Measurements from ENCODE around the gene SMIM30. TPM values are rescaled to one million over a fixed set of nuclear protein-coding genes. Genes with fewer than 3 reads are reported as not detected.

SMIM30 gene
- total RNA-seq, 1 experiment from 2014 or later: 55.8 TPM

GRCh38 chr7:113128031-113128430 is 9.7 kb upstream of the SMIM30 start:
- CTCF ChIA-PET: no interaction called here
- no peak overlapping the region for H3K9ac ChIP-seq (ENCODE audit: low read length)
- H3K4me1 ChIP-seq (ENCODE audit: control insufficient read depth in 1 of 2, insufficient read depth in 2 of 2, low read length in 2 of 2): no peaks in the 10 kb centered on the region
- intact Hi-C loops (cut with micrococcal nuclease): no loop called here
- no peaks in the 10 kb centered on the region for H3K9me3 ChIP-seq (ENCODE audit: control insufficient read depth in 1 of 2, insufficient read depth in 1 of 2, low read depth in 1 of 2, low read length in 2 of 2)
- TF ChIP-seq YY1 (IDR thresholded peaks at IDR 0.05; ENCODE audit: extremely low read depth, insufficient replicate concordance, low read depth, low read length): no peak
- no peak for TF ChIP-seq ATF3 (IDR thresholded peaks at IDR 0.05)
- no peak for TF ChIP-seq CTCF (IDR thresholded peaks at IDR 0.05 in 2 of 3, conservative IDR thresholded peaks at IDR 0.05 in 1 of 3; ENCODE audit: borderline replicate concordance in 1 of 3, insufficient read depth in 1 of 3, low read depth in 2 of 3, low read length in 2 of 3)
- TF ChIP-seq TCF7L2 (IDR thresholded peaks at IDR 0.05; ENCODE audit: borderline replicate concordance, extremely low read depth, insufficient read depth, insufficient read length): no peak
- no peak for TF ChIP-seq ZNF274 (IDR thresholded peaks at IDR 0.05; ENCODE audit: low read depth, low read length)
- TF ChIP-seq SIN3A (IDR thresholded peaks at IDR 0.05; ENCODE audit: low read depth): no peak
- no peak for TF ChIP-seq EZH2 (IDR thresholded peaks at IDR 0.05)
- TF ChIP-seq ZFX (IDR thresholded peaks at IDR 0.05): no peak
- TF ChIP-seq CBX3 (IDR thresholded peaks at IDR 0.05; ENCODE audit: low read depth): no peak
- TF ChIP-seq CEBPB (IDR thresholded peaks at IDR 0.05; ENCODE audit: low read depth): no peak
- no peak for TF ChIP-seq JUND (IDR thresholded peaks at IDR 0.05)
- no peak for TF ChIP-seq MAX (IDR thresholded peaks at IDR 0.05)
- no peak for TF ChIP-seq POLR2A (IDR thresholded peaks at IDR 0.05; ENCODE audit: borderline replicate concordance, extremely low read depth, insufficient read depth, insufficient read length)
- TF ChIP-seq EZH2phosphoT487 (IDR thresholded peaks at IDR 0.05; ENCODE audit: borderline replicate concordance): no peak
- TF ChIP-seq POLR2AphosphoS5 (IDR thresholded peaks at IDR 0.05; ENCODE audit: low read depth, low read length): no peak
- TF ChIP-seq SP1 (IDR thresholded peaks at IDR 0.05; ENCODE audit: low read depth): no peak
- RAD21 ChIA-PET (ENCODE audit: low non-redundant PET in 1 of 2, low total read pairs in 2 of 2, uncharacterized antibody in 2 of 2, unreplicated experiment in 2 of 2): no interaction called here
- H3K27ac ChIP-seq (ENCODE audit: low read depth, low read length): no peak overlapping the region
- no peak for DNase-seq (ENCODE audit: low read depth, low spot score)
- no peaks in the 10 kb centered on the region; the same call in 1 of the 2 replicates for H3K9me2 ChIP-seq (ENCODE audit: insufficient read depth)
- H4K20me1 ChIP-seq (ENCODE audit: insufficient read depth): no peaks in the 10 kb centered on the region
- no peak overlapping the region for H3K4me3 ChIP-seq (replicated peaks in 1 of 2; ENCODE audit: low read depth in 1 of 2, low read length in 2 of 2)
- H3K36me3 ChIP-seq (ENCODE audit: control insufficient read depth in 1 of 2, insufficient read depth in 2 of 2, low read length in 2 of 2): no peaks in the 10 kb centered on the region
- H3K79me2 ChIP-seq (ENCODE audit: insufficient read depth, low read length): no peaks in the 10 kb centered on the region
- no peak overlapping the region for H3K4me2 ChIP-seq (ENCODE audit: low read length)
- H3K27me3 ChIP-seq (ENCODE audit: insufficient read depth, low read length): no peaks in the 10 kb centered on the region
- no peak overlapping the region for H2AFZ ChIP-seq (ENCODE audit: low read depth, low read length, poor library complexity, severe bottlenecking)
- ATAC-seq: no peak
- no TSS peak for BruUV-seq (replicated peaks)
- POLR2A ChIA-PET: no interaction called here
